Vagina (tissue), 2 donors: ENCODE measurements around the gene AKAP13. TPM values are rescaled to one million over a fixed set of nuclear protein-coding genes. Genes with fewer than 3 reads are reported as not detected.

ENCODE experiments used
- DNase-seq, 2 donors: peaks; one replicate each; pipeline ENCODE4 v3.0.0-alpha.2; 2017; ENCODE audit errors: extremely low spot score in 2 of 2
- H3K27ac ChIP-seq: fragments of 200-600 bp; sonication (generic); one replicate; pipeline ENCODE4 v1.5.1; 2019
- H3K27me3 ChIP-seq: fragments of 200-600 bp; sonication (generic); one replicate; pipeline ENCODE4 v1.5.1; 2019
- H3K36me3 ChIP-seq, 2 donors: fragments of 200-600 bp; sonication (generic); one replicate each; pipeline ENCODE4 v1.5.1; 2017 to 2019
- H3K4me1 ChIP-seq: fragments of 200-600 bp; sonication (generic); one replicate; pipeline ENCODE4 v1.5.1; 2019
- H3K4me3 ChIP-seq, 2 donors: fragments of 200-600 bp; sonication (generic); 1 replicate in 1 of 2; 2 replicates in 1 of 2; pipeline ENCODE4 v1.5.1; 2016 to 2019
- H3K9me3 ChIP-seq: fragments of 200-600 bp; sonication (generic); one replicate; pipeline ENCODE4 v1.5.1; 2019
- CTCF ChIP-seq, 3 experiments: fragments of 450-650 bp in 2 of 3; fragments of 200-600 bp in 1 of 3; sonication (generic) in 1 of 3; IDR thresholded peaks; one replicate each; pipeline ENCODE4 v1.5.1; 2017 to 2019; ENCODE audit warnings: antibody characterized with exemption in 3 of 3, mild to moderate bottlenecking in 2 of 3, moderate library complexity in 2 of 3
- POLR2A ChIP-seq, 2 donors: fragments of 450-650 bp; IDR thresholded peaks; one replicate each; pipeline ENCODE4 v1.6.1; 2017; ENCODE audit warnings: antibody characterized with exemption in 2 of 2, mild to moderate bottlenecking in 2 of 2, moderate library complexity in 2 of 2
- POLR2AphosphoS5 ChIP-seq, 2 donors: sonication (generic); formaldehyde crosslinking; IDR thresholded peaks; one replicate each; pipeline ENCODE4 v1.9.0; 2017; ENCODE audit warnings: antibody characterized with exemption in 2 of 2, mild to moderate bottlenecking in 2 of 2, low read depth in 1 of 2; ENCODE audit not compliant: insufficient read depth in 1 of 2
- intact Hi-C: fragments of 100-400 bp; cut with DNase I; formaldehyde crosslinking; loops from one replicate; pipeline ENCODE4 v1.15.1; 2023
- total RNA-seq: library from RNA; depleted of rRNA; stranded (reverse); fragments of >200 nt; gene quantifications from one replicate; pipeline ENCODE4 v1.2.3, GENCODE V29; 2016

Gene AKAP13
- total RNA-seq, 1 donor from 2014 or later: 177 TPM

- H3K27ac ChIP-seq: no peak overlapping the region
- no peaks in the 10 kb centered on the region for H3K9me3 ChIP-seq
- H3K27me3 ChIP-seq: no peaks in the 10 kb centered on the region
- no peak overlapping the region for H3K4me3 ChIP-seq
- peaks cover 29% of the 10 kb centered on the region for H3K4me1 ChIP-seq
- TF ChIP-seq POLR2A (IDR thresholded peaks at IDR 0.05): no peak
- no peak for TF ChIP-seq CTCF (IDR thresholded peaks at IDR 0.05)
- TF ChIP-seq POLR2AphosphoS5 (IDR thresholded peaks at IDR 0.05; ENCODE audit: insufficient read depth in 1 of 2, low read depth in 1 of 2): no peak
- no peak for DNase-seq
- intact Hi-C loops: no loop called here
- peaks cover 0 to 8% of the 10 kb centered on the region in 2 donors for H3K36me3 ChIP-seq
These were observed 216.9 kb downstream of the AKAP13 start for GRCh38 chr15:85597155-85597815.

- DNase-seq: no peak
- Histone ChIP-seq H3K9me3 (no peaks in the 10 kb centered on the region), H3K36me3 (peaks cover 0 to 8% of the 10 kb centered on the region in 2 donors), H3K27ac (no peak overlapping the region), H3K4me3 (no peak overlapping the region), H3K27me3 (no peaks in the 10 kb centered on the region), H3K4me1 (peaks cover 23% of the 10 kb centered on the region)
- TF ChIP-seq POLR2A (IDR thresholded peaks at IDR 0.05) (no peak), CTCF (IDR thresholded peaks at IDR 0.05) (no peak), POLR2AphosphoS5 (IDR thresholded peaks at IDR 0.05; ENCODE audit: insufficient read depth in 1 of 2, low read depth in 1 of 2) (no peak)
- intact Hi-C loops: no loop called here
These were observed 217.8 kb downstream of the AKAP13 start for GRCh38 chr15:85598219-85598618.

- peaks cover 23% of the 10 kb centered on the region for H3K4me1 ChIP-seq
- intact Hi-C loops: no loop called here
- no peak overlapping the region for H3K27ac ChIP-seq
These were observed 218.5 kb downstream of the AKAP13 start for GRCh38 chr15:85598718-85599398.

GRCh38 chr15:85600001-85600400, 219.6 kb downstream of the AKAP13 start:
- no peak for DNase-seq
- no peak for TF ChIP-seq CTCF (IDR thresholded peaks at IDR 0.05)
- TF ChIP-seq POLR2A (IDR thresholded peaks at IDR 0.05): no peak
- no peak for TF ChIP-seq POLR2AphosphoS5 (IDR thresholded peaks at IDR 0.05; ENCODE audit: insufficient read depth in 1 of 2, low read depth in 1 of 2)
- peaks cover 23% of the 10 kb centered on the region for H3K4me1 ChIP-seq
- H3K36me3 ChIP-seq: peaks cover 0 to 8% of the 10 kb centered on the region in 2 donors
- H3K4me3 ChIP-seq: no peak overlapping the region
- no peaks in the 10 kb centered on the region for H3K9me3 ChIP-seq
- H3K27ac ChIP-seq: no peak overlapping the region
- intact Hi-C loops: no loop called here
- H3K27me3 ChIP-seq: no peaks in the 10 kb centered on the region

More at GRCh38 chr15:85598718-85599398, 218.5 kb downstream of the AKAP13 start:
- Histone ChIP-seq H3K27me3 (no peaks in the 10 kb centered on the region), H3K4me3 (no peak overlapping the region), H3K9me3 (no peaks in the 10 kb centered on the region), H3K36me3 (peaks cover 0 to 8% of the 10 kb centered on the region in 2 donors)
- TF ChIP-seq POLR2A (IDR thresholded peaks at IDR 0.05): no peak
- TF ChIP-seq POLR2AphosphoS5 (IDR thresholded peaks at IDR 0.05; ENCODE audit: insufficient read depth in 1 of 2, low read depth in 1 of 2): no peak
- no peak for TF ChIP-seq CTCF (IDR thresholded peaks at IDR 0.05)
- DNase-seq: no peak

- H3K4me3 ChIP-seq: no peak overlapping the region
- no peaks in the 10 kb centered on the region for H3K27me3 ChIP-seq
- intact Hi-C loops: no loop called here
- peaks cover 0 to 8% of the 10 kb centered on the region in 2 donors for H3K36me3 ChIP-seq
- H3K9me3 ChIP-seq: no peaks in the 10 kb centered on the region
- TF ChIP-seq CTCF (IDR thresholded peaks at IDR 0.05) (no peak), POLR2A (IDR thresholded peaks at IDR 0.05) (no peak), POLR2AphosphoS5 (IDR thresholded peaks at IDR 0.05; ENCODE audit: insufficient read depth in 1 of 2, low read depth in 1 of 2) (no peak)
- peaks cover 20% of the 10 kb centered on the region for H3K4me1 ChIP-seq
- no peak overlapping the region for H3K27ac ChIP-seq
- DNase-seq: no peak
These were observed 222.8 kb downstream of the AKAP13 start for GRCh38 chr15:85603160-85603559.
